ENCODE measurements around the gene VGF. TPM values are rescaled to one million over a fixed set of nuclear protein-coding genes. Genes with fewer than 3 reads are reported as not detected.

Gene VGF
- total RNA-seq, 1 donor from 2014 or later: 4.2 TPM

- Mint-ChIP-seq H3K4me3 (peak overlapping the region; percentile 20), H3K27ac (no peak overlapping the region), H3K4me1 (ENCODE audit: unreplicated experiment) (peaks cover 35% of the 10 kb centered on the region), H3K27me3 (peaks cover 76% of the 10 kb centered on the region), H3K9me3 (no peaks in the 10 kb centered on the region), H3K36me3 (no peaks in the 10 kb centered on the region)
- no peak for DNase-seq (ENCODE audit: extremely low spot score, unreplicated experiment)
- TF ChIP-seq, protein P1, sequence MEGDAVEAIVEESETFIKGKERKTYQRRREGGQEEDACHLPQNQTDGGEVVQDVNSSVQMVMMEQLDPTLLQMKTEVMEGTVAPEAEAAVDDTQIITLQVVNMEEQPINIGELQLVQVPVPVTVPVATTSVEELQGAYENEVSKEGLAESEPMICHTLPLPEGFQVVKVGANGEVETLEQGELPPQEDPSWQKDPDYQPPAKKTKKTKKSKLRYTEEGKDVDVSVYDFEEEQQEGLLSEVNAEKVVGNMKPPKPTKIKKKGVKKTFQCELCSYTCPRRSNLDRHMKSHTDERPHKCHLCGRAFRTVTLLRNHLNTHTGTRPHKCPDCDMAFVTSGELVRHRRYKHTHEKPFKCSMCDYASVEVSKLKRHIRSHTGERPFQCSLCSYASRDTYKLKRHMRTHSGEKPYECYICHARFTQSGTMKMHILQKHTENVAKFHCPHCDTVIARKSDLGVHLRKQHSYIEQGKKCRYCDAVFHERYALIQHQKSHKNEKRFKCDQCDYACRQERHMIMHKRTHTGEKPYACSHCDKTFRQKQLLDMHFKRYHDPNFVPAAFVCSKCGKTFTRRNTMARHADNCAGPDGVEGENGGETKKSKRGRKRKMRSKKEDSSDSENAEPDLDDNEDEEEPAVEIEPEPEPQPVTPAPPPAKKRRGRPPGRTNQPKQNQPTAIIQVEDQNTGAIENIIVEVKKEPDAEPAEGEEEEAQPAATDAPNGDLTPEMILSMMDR (conservative IDR thresholded peaks at IDR 0.05): no peak
These were observed 2.5 kb upstream of the VGF start for GRCh38 chr7:101167645-101168411.

DNA sequence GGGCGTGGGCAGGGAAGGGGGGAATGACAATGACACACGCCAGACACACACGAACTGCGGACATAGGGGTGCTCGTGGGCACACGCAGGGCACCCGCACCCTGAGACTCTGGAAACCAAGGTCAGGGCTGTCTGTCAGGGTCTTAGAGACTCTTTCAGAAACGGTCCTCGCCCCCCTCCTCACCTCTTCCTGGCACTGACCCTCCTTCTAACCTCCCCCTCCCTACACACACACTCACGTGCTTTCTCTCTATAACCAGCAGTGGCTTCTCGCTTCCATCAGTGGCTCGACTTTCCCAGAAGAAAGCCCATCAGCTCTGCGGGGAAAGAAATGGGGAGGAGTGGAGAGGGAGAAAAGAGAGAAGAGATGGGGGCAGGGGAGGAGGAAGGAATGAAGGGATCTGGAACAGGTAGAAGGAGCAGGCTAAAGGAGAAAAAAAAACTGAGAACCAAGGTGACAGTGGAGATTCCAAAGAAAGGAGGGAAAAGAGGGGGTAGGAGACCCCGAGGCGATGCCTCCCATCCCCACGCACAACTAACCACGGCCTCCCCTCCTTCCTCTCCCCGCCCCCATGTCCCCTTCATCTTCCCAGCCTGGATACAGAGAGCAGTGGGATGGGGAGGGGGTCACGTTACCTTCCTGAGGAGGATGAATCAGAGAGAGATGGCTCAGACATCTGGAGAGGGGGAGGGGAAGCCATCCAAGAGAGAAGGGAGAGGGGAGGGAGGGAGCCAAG is 1.7 kb upstream of the VGF start:
- Mint-ChIP-seq H3K36me3 (no peaks in the 10 kb centered on the region), H3K4me1 (ENCODE audit: unreplicated experiment) (peaks cover 35% of the 10 kb centered on the region), H3K4me3 (peak overlapping the region; percentile 44), H3K27me3 (peaks cover 77% of the 10 kb centered on the region), H3K9me3 (no peaks in the 10 kb centered on the region), H3K27ac (no peak overlapping the region)
- no peak for DNase-seq (ENCODE audit: extremely low spot score, unreplicated experiment)
- TF ChIP-seq, protein P1 (conservative IDR thresholded peaks at IDR 0.05): no peak

DNA sequence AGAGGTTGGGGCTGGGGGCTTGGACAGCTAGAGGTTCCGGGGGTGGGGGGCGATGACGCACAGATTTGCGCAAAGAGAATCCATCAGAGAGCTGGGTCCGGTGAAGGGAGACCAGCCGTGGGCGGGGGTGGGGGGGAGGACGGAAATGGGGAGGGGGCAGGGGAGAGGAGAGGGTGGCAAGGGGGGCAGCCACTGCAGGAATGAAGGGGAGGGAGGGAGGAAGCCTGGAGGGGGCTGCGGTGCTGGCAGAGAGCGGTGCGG is 1.2 kb upstream of the VGF start:
- TF ChIP-seq, protein P1 (conservative IDR thresholded peaks at IDR 0.05): no peak
- no peak overlapping the region for H3K27ac Mint-ChIP-seq
- no peaks in the 10 kb centered on the region for H3K36me3 Mint-ChIP-seq
- peaks cover 72% of the 10 kb centered on the region for H3K27me3 Mint-ChIP-seq
- peaks cover 36% of the 10 kb centered on the region for H3K4me1 Mint-ChIP-seq (ENCODE audit: unreplicated experiment)
- H3K9me3 Mint-ChIP-seq: no peaks in the 10 kb centered on the region
- DNase-seq (ENCODE audit: extremely low spot score, unreplicated experiment): no peak
- H3K4me3 Mint-ChIP-seq: no peak overlapping the region

GRCh38 chr7:101165958-101166647 is 734 bp upstream of the VGF start:
- TF ChIP-seq, protein P1 (conservative IDR thresholded peaks at IDR 0.05): no peak
- H3K9me3 Mint-ChIP-seq: no peaks in the 10 kb centered on the region
- H3K4me3 Mint-ChIP-seq: peak overlapping the region; percentile 86
- no peak for DNase-seq (ENCODE audit: extremely low spot score, unreplicated experiment)
- peaks cover 67% of the 10 kb centered on the region for H3K27me3 Mint-ChIP-seq
- H3K27ac Mint-ChIP-seq: peak overlapping the region; percentile 74
- H3K36me3 Mint-ChIP-seq: no peaks in the 10 kb centered on the region
- H3K4me1 Mint-ChIP-seq (ENCODE audit: unreplicated experiment): peaks cover 36% of the 10 kb centered on the region

DNA sequence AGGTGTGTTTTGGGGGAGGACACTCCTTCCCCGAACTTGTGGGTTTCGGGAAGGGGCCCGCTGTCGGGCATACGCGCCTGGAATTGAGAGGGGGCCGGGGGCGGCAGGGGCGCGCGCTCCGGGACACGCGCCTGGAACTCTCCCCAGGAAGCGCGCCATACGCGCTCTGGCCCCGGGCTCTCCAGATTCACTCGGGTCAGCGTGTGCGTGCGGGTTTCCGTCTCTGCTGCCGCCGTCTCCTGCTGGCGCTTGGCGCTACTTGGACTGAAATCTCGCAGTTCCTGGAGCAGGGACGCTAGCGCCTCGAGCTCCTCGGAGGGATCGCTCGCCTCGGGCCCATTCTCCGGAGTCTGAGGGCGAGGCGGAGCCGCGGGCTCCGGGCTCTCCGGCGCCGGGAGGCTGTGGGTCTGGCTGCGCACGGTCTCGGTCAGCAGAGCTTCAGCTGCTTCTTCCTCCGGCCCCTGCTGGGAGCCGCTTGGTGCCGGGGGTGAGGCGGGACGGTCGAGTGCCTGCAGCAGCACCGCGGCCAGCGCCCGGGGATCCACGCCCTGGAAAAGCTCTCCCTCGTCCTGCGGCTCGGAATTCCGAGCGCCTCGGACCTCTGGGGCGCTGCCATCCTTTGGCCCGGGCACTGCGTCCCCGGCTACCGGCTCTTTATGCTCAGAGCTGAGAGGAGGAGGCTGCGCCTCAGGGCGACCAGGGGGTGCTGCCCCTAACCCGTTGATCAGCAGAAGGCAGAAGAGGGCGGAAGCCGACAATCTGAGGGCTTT is 1.1 kb downstream of the VGF start:
- H3K27me3 Mint-ChIP-seq: peaks cover 49% of the 10 kb centered on the region
- peaks cover 29% of the 10 kb centered on the region for H3K4me1 Mint-ChIP-seq (ENCODE audit: unreplicated experiment)
- TF ChIP-seq, protein P1 (conservative IDR thresholded peaks at IDR 0.05): no peak
- no peak overlapping the region for H3K27ac Mint-ChIP-seq
- H3K4me3 Mint-ChIP-seq: peak overlapping the region; percentile 86
- DNase-seq (ENCODE audit: extremely low spot score, unreplicated experiment): no peak
- H3K9me3 Mint-ChIP-seq: no peaks in the 10 kb centered on the region
- no peaks in the 10 kb centered on the region for H3K36me3 Mint-ChIP-seq
